Endothelial cell of umbilical vein (primary cell): ENCODE measurements around the gene ATR. TPM values are rescaled to one million over a fixed set of nuclear protein-coding genes. Genes with fewer than 3 reads are reported as not detected.

Experiments used
- BruUV-seq: library from RNA; stranded (reverse); fragments of 400-500 nt; replicated peaks from 2 replicates; lab custom pipeline; 2021; lab: Mats Ljungman, UMichigan
- CTCF ChIA-PET: fragments of 300-600, 350-600 bp; sonication (Branson Sonifier 250); formaldehyde crosslinking; loops from one replicate; lab custom pipeline; 2021; ENCODE audit warnings: antibody characterized with exemption, inconsistent platforms; lab: Charles Lee
- POLR2A ChIA-PET: fragments of 300-600, 350-600 bp; sonication (Branson Sonifier 250); formaldehyde crosslinking; loops from one replicate; lab custom pipeline; 2021; ENCODE audit warnings: antibody characterized with exemption, inconsistent platforms; lab: Charles Lee
- DNase-seq: peaks from one replicate; pipeline ENCODE4 v3.0.0-alpha.2; 2011; ENCODE audit warnings: low read depth, low spot score
- FAIRE-seq: peaks from 2 replicates; lab custom pipeline; 2011; peaks lifted over from hg19 to GRCh38; lab: Jason Lieb, UNC
- H2AFZ ChIP-seq: 2 replicates; pipeline ENCODE4 v1.6.0; 2012; ENCODE audit warnings: low read depth, low read length, control low read depth, inconsistent platforms
- H3K27ac ChIP-seq: 2 replicates; pipeline ENCODE4 v1.5.1; 2011; ENCODE audit warnings: low read depth, mild to moderate bottlenecking, control low read depth, low read length, moderate library complexity; ENCODE audit not compliant: insufficient read depth
- H3K27me3 ChIP-seq, 2 experiments: 2 replicates each; pipeline versions ENCODE4 v1.6.0 to v1.6.1; 2011; ENCODE audit warnings: low read length in 2 of 2, mixed read lengths in 1 of 2; ENCODE audit not compliant: control insufficient read depth in 2 of 2, insufficient read depth in 2 of 2
- H3K36me3 ChIP-seq, 2 experiments: 2 replicates in 1 of 2; 3 replicates in 1 of 2; pipeline ENCODE4 v1.5.1; 2011; ENCODE audit warnings: low read length in 2 of 2, mild to moderate bottlenecking in 1 of 2, moderate library complexity in 1 of 2; ENCODE audit not compliant: control insufficient read depth in 2 of 2, insufficient read depth in 2 of 2; ENCODE audit errors: extremely low read depth in 1 of 2
- H3K4me1 ChIP-seq: 3 replicates; pipeline ENCODE4 v1.5.1; 2011; ENCODE audit warnings: mild to moderate bottlenecking, low read length; ENCODE audit not compliant: control insufficient read depth, insufficient read depth; ENCODE audit errors: extremely low read depth
- H3K4me2 ChIP-seq: 2 replicates; pipeline ENCODE4 v1.6.1; 2011; ENCODE audit warnings: low read length, control low read depth, mixed read lengths; ENCODE audit not compliant: insufficient read depth
- H3K4me3 ChIP-seq, 3 experiments: fragments of 200-600 bp in 1 of 3; sonication (generic), shearing (Covaris generic) in 1 of 3; replicated peaks in 1 of 3; 2 replicates each; pipeline ENCODE4 v1.5.1; 2011 to 2016; ENCODE audit warnings: control low read depth in 3 of 3, low read length in 3 of 3, mild to moderate bottlenecking in 2 of 3, inconsistent platforms in 1 of 3, low read depth in 1 of 3, moderate library complexity in 1 of 3; ENCODE audit not compliant: insufficient read depth in 1 of 3
- H3K79me2 ChIP-seq: 2 replicates; pipeline ENCODE4 v1.6.0; 2012; ENCODE audit warnings: low read length, inconsistent platforms; ENCODE audit not compliant: control insufficient read depth, insufficient read depth
- H3K9ac ChIP-seq: replicated peaks from 2 replicates; pipeline ENCODE3; 2011; ENCODE audit warnings: low read length, control low read depth; ENCODE audit not compliant: insufficient read depth; ENCODE audit errors: extremely low read depth
- H3K9me1 ChIP-seq: replicated peaks from 3 replicates; pipeline ENCODE4 v1.6.0; 2011; ENCODE audit warnings: mild to moderate bottlenecking, low read length; ENCODE audit not compliant: control insufficient read depth, insufficient read depth; ENCODE audit errors: extremely low read depth
- H3K9me3 ChIP-seq: replicated peaks from 2 replicates; pipeline ENCODE4 v1.5.1; 2012; ENCODE audit warnings: low read length, inconsistent platforms; ENCODE audit not compliant: control insufficient read depth, insufficient read depth
- H4K20me1 ChIP-seq: replicated peaks from 2 replicates; pipeline ENCODE3; 2011; ENCODE audit warnings: mild to moderate bottlenecking, low read length; ENCODE audit not compliant: control insufficient read depth, insufficient read depth; ENCODE audit errors: extremely low read depth
- FOS ChIP-seq: IDR thresholded peaks from 2 replicates; pipeline ENCODE4 v1.6.1; 2011; ENCODE audit warnings: mild to moderate bottlenecking, low read length, moderate library complexity, borderline replicate concordance; ENCODE audit not compliant: insufficient read depth
- GATA2 ChIP-seq: IDR thresholded peaks from 2 replicates; pipeline ENCODE4 v1.7.0; 2011; ENCODE audit warnings: low read depth, mild to moderate bottlenecking, moderate library complexity, mixed read lengths, low read length; ENCODE audit not compliant: insufficient read length, insufficient read depth
- JUN ChIP-seq: IDR thresholded peaks from 2 replicates; pipeline ENCODE4 v1.6.1; 2011; ENCODE audit warnings: borderline replicate concordance, low read depth; ENCODE audit not compliant: insufficient read length, insufficient read depth
- MYC ChIP-seq: IDR thresholded peaks from one replicate; pipeline ENCODE4 v1.6.1; 2011; ENCODE audit warnings: mild to moderate bottlenecking, low read depth, low read length
- POLR2A ChIP-seq: IDR thresholded peaks from 2 replicates; pipeline ENCODE4 v1.6.1; 2012; ENCODE audit warnings: low read depth, mild to moderate bottlenecking, control low read depth, low read length
- POLR2AphosphoS5 ChIP-seq: IDR thresholded peaks from 2 replicates; pipeline ENCODE4 v1.6.1; 2012; ENCODE audit warnings: low read depth, mild to moderate bottlenecking, control low read depth, low read length, moderate library complexity; ENCODE audit not compliant: insufficient read depth
- dilution Hi-C: fragments of 300-500 bp; cut with MboI; formaldehyde crosslinking; loops from one replicate; pipeline ENCODE4 v1.15.0; 2019; ENCODE audit warnings: low sequenced_read_pairs; ENCODE audit not compliant: extremely low pct_ligation_motif_present
- intact Hi-C: fragments of 100-400 bp; cut with micrococcal nuclease; formaldehyde crosslinking; loops from one replicate; pipeline ENCODE4 v1.10.0; 2022
- polyA plus RNA-seq, 4 experiments: library from polyadenylated mRNA; depleted of rRNA in 3 of 4; stranded (reverse) in 3 of 4; unstranded in 1 of 4; fragments of >200 nt; gene quantifications; 2 replicates each; pipeline versions ENCODE4 v1.2.1 to v1.2.3, GENCODE V29; 2011 to 2012; ENCODE audit warnings: missing spikeins in 1 of 4
- total RNA-seq: library from RNA; stranded (reverse); gene quantifications from 2 replicates; pipeline ENCODE4 v1.2.3, GENCODE V29; 2021
- TF ChIP-seq, protein P1 (sequence below), 2 donors: IDR thresholded peaks; 1 replicate in 1 of 2; 2 replicates in 1 of 2; pipeline ENCODE4 v1.5.1; 2011; ENCODE audit warnings: low read length in 2 of 2, mild to moderate bottlenecking in 2 of 2, moderate library complexity in 2 of 2, control low read depth in 1 of 2, inconsistent platforms in 1 of 2, low read depth in 1 of 2; ENCODE audit not compliant: insufficient read depth in 1 of 2; ENCODE audit errors: extremely low read depth in 1 of 2
- TF ChIP-seq, protein P2 (sequence below): IDR thresholded peaks from 2 replicates; pipeline ENCODE4 v1.6.1; 2011; ENCODE audit not compliant: insufficient read depth, insufficient read length

Gene ATR
- total and polyA plus RNA-seq, 2 donors (not counting 3 experiments of a cell fraction or from before 2014, with no cell fraction given), result 6.3 to 23.6 TPM

DNA sequence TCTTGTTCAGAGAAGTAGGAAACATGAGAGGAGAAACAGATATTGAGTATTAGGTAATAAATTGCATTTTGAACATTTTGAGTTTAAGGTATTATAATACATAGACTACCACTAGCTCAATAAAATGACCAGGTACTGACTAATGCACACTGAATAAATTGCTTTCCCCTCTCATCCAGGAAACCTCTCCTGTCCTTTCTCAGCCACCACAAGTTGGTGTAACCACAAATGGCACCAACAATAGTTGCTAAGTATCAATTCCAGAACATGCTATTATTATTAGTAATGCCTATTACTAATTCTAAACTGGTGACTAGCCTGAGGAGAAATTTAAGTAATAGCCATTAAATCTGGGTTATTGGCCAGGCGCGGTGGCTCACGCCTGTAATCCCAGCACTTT, 83.4 kb downstream of the ATR start:
- no peaks in the 10 kb centered on the region for H3K27me3 ChIP-seq
- no peak overlapping the region for H3K4me2 ChIP-seq
- BruUV-seq, result no TSS peak
- no peak overlapping the region for H3K27ac ChIP-seq
- ChIA-PET CTCF (no interaction called here), POLR2A (no interaction called here)
- H3K79me2 ChIP-seq, result no peaks in the 10 kb centered on the region
- H4K20me1 ChIP-seq, result no peaks in the 10 kb centered on the region
- H3K4me1 ChIP-seq, result no peaks in the 10 kb centered on the region
- peaks cover 0 to 12% of the 10 kb centered on the region in 2 experiments for H3K36me3 ChIP-seq
- H3K9me3 ChIP-seq, result no peaks in the 10 kb centered on the region
- no peak for DNase-seq
- TF ChIP-seq MYC (no peak), GATA2 (no peak), POLR2AphosphoS5 (no peak)
- TF ChIP-seq, protein P1, sequence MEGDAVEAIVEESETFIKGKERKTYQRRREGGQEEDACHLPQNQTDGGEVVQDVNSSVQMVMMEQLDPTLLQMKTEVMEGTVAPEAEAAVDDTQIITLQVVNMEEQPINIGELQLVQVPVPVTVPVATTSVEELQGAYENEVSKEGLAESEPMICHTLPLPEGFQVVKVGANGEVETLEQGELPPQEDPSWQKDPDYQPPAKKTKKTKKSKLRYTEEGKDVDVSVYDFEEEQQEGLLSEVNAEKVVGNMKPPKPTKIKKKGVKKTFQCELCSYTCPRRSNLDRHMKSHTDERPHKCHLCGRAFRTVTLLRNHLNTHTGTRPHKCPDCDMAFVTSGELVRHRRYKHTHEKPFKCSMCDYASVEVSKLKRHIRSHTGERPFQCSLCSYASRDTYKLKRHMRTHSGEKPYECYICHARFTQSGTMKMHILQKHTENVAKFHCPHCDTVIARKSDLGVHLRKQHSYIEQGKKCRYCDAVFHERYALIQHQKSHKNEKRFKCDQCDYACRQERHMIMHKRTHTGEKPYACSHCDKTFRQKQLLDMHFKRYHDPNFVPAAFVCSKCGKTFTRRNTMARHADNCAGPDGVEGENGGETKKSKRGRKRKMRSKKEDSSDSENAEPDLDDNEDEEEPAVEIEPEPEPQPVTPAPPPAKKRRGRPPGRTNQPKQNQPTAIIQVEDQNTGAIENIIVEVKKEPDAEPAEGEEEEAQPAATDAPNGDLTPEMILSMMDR (IDR thresholded peaks at IDR 0.05; ENCODE audit: extremely low read depth in 1 of 2, insufficient read depth in 1 of 2, low read depth in 1 of 2, low read length in 2 of 2), result no peak
- TF ChIP-seq, protein P2, sequence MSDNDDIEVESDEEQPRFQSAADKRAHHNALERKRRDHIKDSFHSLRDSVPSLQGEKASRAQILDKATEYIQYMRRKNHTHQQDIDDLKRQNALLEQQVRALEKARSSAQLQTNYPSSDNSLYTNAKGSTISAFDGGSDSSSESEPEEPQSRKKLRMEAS, result no peak
- no peak overlapping the region for H3K4me3 ChIP-seq
- intact Hi-C loops, result no loop called here
- dilution Hi-C loops, result no loop called here
- H3K9ac ChIP-seq, result no peak overlapping the region
- no peak overlapping the region for H2AFZ ChIP-seq
- FAIRE-seq, result no peak
- H3K9me1 ChIP-seq, result no peaks in the 10 kb centered on the region

DNA sequence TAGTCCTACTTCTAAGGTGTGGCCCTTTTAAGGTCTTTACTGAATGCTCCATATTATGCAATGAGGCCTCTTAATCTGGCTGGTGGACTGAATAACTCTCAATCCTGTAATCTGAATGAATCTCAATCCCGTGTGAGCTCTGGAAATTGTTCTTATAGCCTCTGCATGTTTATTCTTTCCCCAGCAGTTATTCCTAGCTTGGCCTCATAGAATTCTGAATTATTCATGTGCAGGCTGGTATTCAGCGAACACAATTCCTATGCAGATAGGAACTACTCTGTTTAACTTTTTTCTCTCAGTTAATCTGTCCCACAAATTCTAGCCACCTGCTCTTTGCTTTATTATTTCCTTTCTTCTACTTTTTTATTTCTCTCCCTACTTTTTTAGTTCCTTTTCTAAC, 86.3 kb downstream of the ATR start:
- no peaks in the 10 kb centered on the region for H3K9me3 ChIP-seq
- intact Hi-C loops, result no loop called here
- dilution Hi-C loops, result no loop called here
- POLR2A ChIA-PET, result no interaction called here
- no peak overlapping the region for H3K9ac ChIP-seq
- H3K27me3 ChIP-seq, result no peaks in the 10 kb centered on the region
- H3K9me1 ChIP-seq, result no peaks in the 10 kb centered on the region
- no peak overlapping the region for H3K27ac ChIP-seq
- no peak overlapping the region for H2AFZ ChIP-seq
- no peak overlapping the region for H3K4me2 ChIP-seq
- no peaks in the 10 kb centered on the region for H3K4me1 ChIP-seq
- H4K20me1 ChIP-seq, result no peaks in the 10 kb centered on the region
- FAIRE-seq, result no peak
- no peak for TF ChIP-seq MYC
- TF ChIP-seq, protein P2, result no peak
- TF ChIP-seq POLR2AphosphoS5, result no peak
- no peak for TF ChIP-seq FOS
- TF ChIP-seq JUN, result no peak
- TF ChIP-seq, protein P1 (IDR thresholded peaks at IDR 0.05; ENCODE audit: extremely low read depth in 1 of 2, insufficient read depth in 1 of 2, low read depth in 1 of 2, low read length in 2 of 2), result no peak
- TF ChIP-seq POLR2A, result no peak
- no TSS peak for BruUV-seq
- CTCF ChIA-PET, result no interaction called here
- no peaks in the 10 kb centered on the region for H3K79me2 ChIP-seq
- no peak for DNase-seq
- H3K36me3 ChIP-seq, result peaks cover 0 to 15% of the 10 kb centered on the region in 2 experiments
- no peak overlapping the region for H3K4me3 ChIP-seq
